GM20431 (cell line): Measurements from ENCODE around the gene TNIK.
"Not testable (repeated sequence)": the region's sequence is repeated elsewhere in the genome, so short reads cannot be mapped to it uniquely, and the experiment has no call there.

Source experiments
- in situ Hi-C: fragments of 300-500 bp; cut with MseI, MboI; formaldehyde crosslinking; loops from one replicate; pipeline ENCODE4 v1.15.0; 2020; ENCODE audit warnings: low sequenced_read_pairs; ENCODE audit not compliant: unreplicated experiment

Gene TNIK

GRCh38 chr3:171250444-171250843 is 209.8 kb downstream of the TNIK start:
- in situ Hi-C loops, result no loop called here

- in situ Hi-C loops, result no loop called here
These were observed 211.0 kb downstream of the TNIK start for GRCh38 chr3:171249245-171249644.

GRCh38 chr3:171248426-171249111 is 211.6 kb downstream of the TNIK start:
- in situ Hi-C loops, result no loop called here

GRCh38 chr3:171245796-171246765 is 214.1 kb downstream of the TNIK start:
- in situ Hi-C loops, result no loop called here

GRCh38 chr3:171242951-171243350 is 217.3 kb downstream of the TNIK start:
- in situ Hi-C loops, result no loop called here

- in situ Hi-C loops, result no loop called here
These were observed 218.0 kb downstream of the TNIK start for GRCh38 chr3:171242170-171242569.

- in situ Hi-C loops, result not testable (repeated sequence)
These were observed 218.6 kb downstream of the TNIK start for GRCh38 chr3:171241655-171242054.

GRCh38 chr3:171240504-171240835 is 219.7 kb downstream of the TNIK start:
- in situ Hi-C loops, result no loop called here

GRCh38 chr3:171239757-171240503 is 220.3 kb downstream of the TNIK start:
- in situ Hi-C loops, result no loop called here

GRCh38 chr3:171237009-171237385 is 223.2 kb downstream of the TNIK start:
- in situ Hi-C loops, result no loop called here

- in situ Hi-C loops, result no loop called here
These were observed 223.8 kb downstream of the TNIK start for GRCh38 chr3:171236265-171237008.

GRCh38 chr3:171234298-171235010 is 225.8 kb downstream of the TNIK start:
- in situ Hi-C loops, result no loop called here

GRCh38 chr3:171231361-171231760 is 228.8 kb downstream of the TNIK start:
- in situ Hi-C loops, result no loop called here

GRCh38 chr3:171230865-171231264 is 229.3 kb downstream of the TNIK start:
- in situ Hi-C loops, result no loop called here

- in situ Hi-C loops, result no loop called here
These were observed 231.0 kb downstream of the TNIK start for GRCh38 chr3:171229173-171229572.

GRCh38 chr3:171228240-171228639 is 232.0 kb downstream of the TNIK start:
- in situ Hi-C loops, result no loop called here

- in situ Hi-C loops, result no loop called here
These were observed 232.4 kb downstream of the TNIK start for GRCh38 chr3:171227828-171228227.

- in situ Hi-C loops, result no loop called here
These were observed 232.8 kb downstream of the TNIK start for GRCh38 chr3:171227359-171227758.

- in situ Hi-C loops, result no loop called here
These were observed 233.4 kb downstream of the TNIK start for GRCh38 chr3:171226794-171227193.
